ENCODE results near the gene IQSEC3.
"Not testable (repeated sequence)": the region's sequence is repeated elsewhere in the genome, so short reads cannot be mapped to it uniquely, and the experiment has no call there.

The IQSEC3 gene

GRCh38 chr12:205026-205425 is 138.5 kb downstream of the IQSEC3 start:
- no peak for DNase-seq

GRCh38 chr12:206746-207440 is 140.3 kb downstream of the IQSEC3 start:
- DNase-seq, result no peak

- DNase-seq, result no peak
Observed at GRCh38 chr12:207804-208203, 141.2 kb downstream of the IQSEC3 start.

- DNase-seq, result no peak
Observed at GRCh38 chr12:208813-209212, 142.2 kb downstream of the IQSEC3 start.

- no peak for DNase-seq
Observed at GRCh38 chr12:209246-209645, 142.7 kb downstream of the IQSEC3 start.

- no peak for DNase-seq
Observed at GRCh38 chr12:209851-210250, 143.3 kb downstream of the IQSEC3 start.

- DNase-seq, result no peak
Observed at GRCh38 chr12:210277-211141, 143.9 kb downstream of the IQSEC3 start.

- DNase-seq, result no peak
Observed at GRCh38 chr12:211142-211465, 144.5 kb downstream of the IQSEC3 start.

- DNase-seq, result no peak
Observed at GRCh38 chr12:211639-212414, 145.3 kb downstream of the IQSEC3 start.

GRCh38 chr12:212415-212714 is 145.8 kb downstream of the IQSEC3 start:
- no peak for DNase-seq

GRCh38 chr12:212715-213526 is 146.4 kb downstream of the IQSEC3 start:
- DNase-seq, result peak; percentile 31

GRCh38 chr12:213527-213932 is 147.0 kb downstream of the IQSEC3 start:
- DNase-seq, result no peak

GRCh38 chr12:214003-214741 is 147.6 kb downstream of the IQSEC3 start, which contains the start of gene SLC6A12:
SLC6A12 (minus strand) TSS chr12:214157; CDS start chr12:209986, 4,171 bp downstream.
- no peak for DNase-seq

GRCh38 chr12:215116-215515 is 148.5 kb downstream of the IQSEC3 start:
- DNase-seq, result no peak

- DNase-seq, result not testable (repeated sequence)
Observed at GRCh38 chr12:217029-217428, 150.5 kb downstream of the IQSEC3 start.

- no peak for DNase-seq
Observed at GRCh38 chr12:218221-218620, 151.7 kb downstream of the IQSEC3 start.

GRCh38 chr12:218728-219590 is 152.4 kb downstream of the IQSEC3 start:
- no peak for DNase-seq

- DNase-seq, result no peak
Observed at GRCh38 chr12:219891-220352, 153.4 kb downstream of the IQSEC3 start.

GRCh38 chr12:220491-220890 is 153.9 kb downstream of the IQSEC3 start:
- DNase-seq, result no peak

GRCh38 chr12:220946-221550 is 154.5 kb downstream of the IQSEC3 start:
- DNase-seq, result no peak

- no peak for DNase-seq
Observed at GRCh38 chr12:221736-222135, 155.2 kb downstream of the IQSEC3 start.
